Tibial artery (tissue), 4 donors: ENCODE data around the gene KCMF1.
A peak's percentile ranks its signal among the peaks of the same experiment; 100 is the strongest.

Experiments
- DNase-seq, 2 donors: peaks; one replicate each; pipeline ENCODE4 v3.0.0-alpha.2; 2019
- H3K27ac ChIP-seq, 2 donors: fragments of 200-600 bp; sonication (generic) in 1 of 2; 1 replicate in 1 of 2; 2 replicates in 1 of 2; pipeline ENCODE4 v1.5.1; 2018 to 2019; ENCODE audit warnings: mild to moderate bottlenecking in 1 of 2
- H3K27me3 ChIP-seq, 2 donors: fragments of 200-600 bp; sonication (generic) in 1 of 2; one replicate each; pipeline versions ENCODE4 v1.5.1 to v1.6.0; 2016 to 2019
- H3K36me3 ChIP-seq, 3 donors: fragments of 200-600 bp; sonication (generic) in 2 of 3; one replicate each; pipeline ENCODE4 v1.5.1; 2016 to 2019; ENCODE audit warnings: mild to moderate bottlenecking in 2 of 3
- H3K4me1 ChIP-seq, 4 donors: fragments of 200-600 bp; sonication (generic) in 2 of 4; 1 replicate in 3 of 4; 2 replicates in 1 of 4; pipeline ENCODE4 v1.5.1; 2016 to 2019
- H3K4me3 ChIP-seq, 2 donors: fragments of 200-600 bp; sonication (generic) in 1 of 2; 1 replicate in 1 of 2; 2 replicates in 1 of 2; pipeline ENCODE4 v1.5.1; 2018 to 2019; ENCODE audit warnings: mild to moderate bottlenecking in 2 of 2
- H3K9me3 ChIP-seq, 3 donors: fragments of 200-600 bp; sonication (generic) in 1 of 3; one replicate each; pipeline ENCODE4 v1.5.1; 2016 to 2019
- CTCF ChIP-seq, 2 experiments: fragments of 200-600 bp in 1 of 2; fragments of 450-650 bp in 1 of 2; IDR thresholded peaks; one replicate each; pipeline ENCODE4 v1.5.1; 2017 to 2019; ENCODE audit warnings: antibody characterized with exemption in 2 of 2, mild to moderate bottlenecking in 1 of 2, moderate library complexity in 1 of 2
- intact Hi-C: fragments of 100-400 bp; cut with DNase I; formaldehyde crosslinking; loops from one replicate; pipeline ENCODE4 v1.15.0; 2023; ENCODE audit warnings: low total_unique reads

Gene KCMF1

DNA sequence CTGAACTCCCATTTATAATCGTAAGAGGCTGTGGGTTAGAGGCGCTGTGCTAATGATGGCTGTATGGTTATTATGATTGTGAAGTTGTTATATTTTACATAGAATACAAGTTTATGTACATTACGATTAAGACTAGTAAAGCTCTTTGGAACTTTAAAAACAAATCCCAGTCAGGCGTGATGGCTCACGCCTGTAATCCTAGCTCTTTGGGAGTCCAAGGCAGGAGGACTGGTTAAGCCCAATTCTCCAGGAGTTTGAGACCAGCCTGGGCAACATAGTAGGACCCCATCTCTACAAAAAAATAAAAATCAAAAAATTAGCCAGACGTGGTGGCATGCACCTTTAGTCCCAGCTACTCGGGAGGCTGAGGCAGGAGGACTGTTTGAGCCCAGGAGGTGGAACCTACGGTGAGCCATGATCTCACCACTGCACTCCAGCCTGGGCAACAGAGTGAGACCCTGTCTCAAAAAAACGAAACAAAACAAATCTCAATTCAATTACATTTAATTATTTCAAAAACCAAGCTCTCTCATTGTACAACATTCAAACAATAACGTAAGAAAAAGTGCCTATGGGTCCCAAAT is 23.9 kb upstream of the KCMF1 start:
- no peak for DNase-seq
- intact Hi-C loops, result no loop called here
- no peak overlapping the region for H3K4me3 ChIP-seq
- H3K27me3 ChIP-seq, result no peaks in the 10 kb centered on the region
- TF ChIP-seq CTCF (IDR thresholded peaks at IDR 0.05), result no peak
- H3K9me3 ChIP-seq, result no peaks in the 10 kb centered on the region
- H3K4me1 ChIP-seq, result no peaks in the 10 kb centered on the region
- H3K27ac ChIP-seq, result no peak overlapping the region
- H3K36me3 ChIP-seq, result no peaks in the 10 kb centered on the region

DNA sequence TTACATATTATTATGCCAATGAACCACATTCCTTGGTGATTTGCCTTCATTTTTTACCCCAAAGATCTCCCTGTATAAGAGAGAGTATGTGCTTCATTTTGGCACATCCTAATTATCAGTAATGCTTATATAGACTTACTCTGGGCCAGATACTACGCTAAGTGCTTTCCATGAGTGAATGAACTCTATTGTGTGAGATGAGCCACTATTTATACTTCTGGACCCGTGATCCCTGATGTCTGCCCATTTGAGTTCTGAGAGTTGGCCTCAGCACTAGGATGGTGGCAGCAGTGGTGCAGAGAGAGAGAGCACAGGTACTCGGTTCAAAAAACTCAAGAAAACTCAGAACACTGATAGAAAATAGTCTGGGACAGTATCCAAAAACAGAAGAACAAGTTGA is 17.4 kb upstream of the KCMF1 start:
- Histone ChIP-seq H3K4me3 (no peak overlapping the region), H3K27ac (no peak overlapping the region), H3K27me3 (no peaks in the 10 kb centered on the region), H3K36me3 (no peaks in the 10 kb centered on the region), H3K9me3 (no peaks in the 10 kb centered on the region), H3K4me1 (peaks cover 0 to 10% (median 6%) of the 10 kb centered on the region in 4 donors)
- no peak for TF ChIP-seq CTCF (IDR thresholded peaks at IDR 0.05)
- intact Hi-C loops, result no loop called here
- DNase-seq, result no peak

DNA sequence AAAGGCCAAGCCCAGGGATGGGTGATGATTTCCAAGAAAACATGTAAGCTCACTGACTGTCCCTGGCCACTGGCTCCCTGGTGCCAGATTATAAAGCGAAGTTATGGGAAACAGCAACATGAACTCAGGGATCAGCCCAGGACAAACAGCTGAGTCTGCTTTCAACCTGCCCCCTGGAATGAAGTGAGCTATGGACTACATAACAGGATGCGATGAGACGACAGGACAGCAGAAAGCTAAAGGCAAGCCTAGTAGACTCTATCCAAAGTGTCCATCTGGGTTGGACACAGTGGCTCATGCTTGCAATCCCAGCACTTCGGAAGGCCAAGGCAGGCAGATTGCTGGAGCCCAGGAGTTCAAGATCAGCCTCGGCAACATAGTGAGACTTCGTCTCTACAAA is 16.6 kb upstream of the KCMF1 start:
- intact Hi-C loops, result no loop called here
- Histone ChIP-seq H3K27ac (no peak overlapping the region), H3K27me3 (no peaks in the 10 kb centered on the region), H3K4me1 (peaks cover 0 to 10% (median 6%) of the 10 kb centered on the region in 4 donors), H3K9me3 (no peaks in the 10 kb centered on the region), H3K4me3 (no peak overlapping the region), H3K36me3 (no peaks in the 10 kb centered on the region)
- TF ChIP-seq CTCF (IDR thresholded peaks at IDR 0.05), result no peak
- peak in 1 of 2 donors; percentile 11 for DNase-seq

GRCh38 chr2:84956334-84957297 is 14.3 kb upstream of the KCMF1 start:
- no peak for DNase-seq
- TF ChIP-seq CTCF (IDR thresholded peaks at IDR 0.05), result no peak
- Histone ChIP-seq H3K4me3 (no peak overlapping the region), H3K4me1 (peaks cover 0 to 17% (median 6%) of the 10 kb centered on the region in 4 donors), H3K27me3 (no peaks in the 10 kb centered on the region), H3K27ac (no peak overlapping the region), H3K36me3 (no peaks in the 10 kb centered on the region), H3K9me3 (no peaks in the 10 kb centered on the region)
- intact Hi-C loops, result no loop called here

GRCh38 chr2:84957771-84958134 is 13.2 kb upstream of the KCMF1 start:
- no peaks in the 10 kb centered on the region for H3K27me3 ChIP-seq
- no peaks in the 10 kb centered on the region for H3K36me3 ChIP-seq
- DNase-seq, result no peak
- peaks cover 0 to 17% (median 6%) of the 10 kb centered on the region in 4 donors for H3K4me1 ChIP-seq
- H3K27ac ChIP-seq, result no peak overlapping the region
- no peak for TF ChIP-seq CTCF (IDR thresholded peaks at IDR 0.05)
- intact Hi-C loops, result no loop called here
- no peak overlapping the region for H3K4me3 ChIP-seq
- no peaks in the 10 kb centered on the region for H3K9me3 ChIP-seq
